ENCODE results near the gene TMBIM4.

DNA sequence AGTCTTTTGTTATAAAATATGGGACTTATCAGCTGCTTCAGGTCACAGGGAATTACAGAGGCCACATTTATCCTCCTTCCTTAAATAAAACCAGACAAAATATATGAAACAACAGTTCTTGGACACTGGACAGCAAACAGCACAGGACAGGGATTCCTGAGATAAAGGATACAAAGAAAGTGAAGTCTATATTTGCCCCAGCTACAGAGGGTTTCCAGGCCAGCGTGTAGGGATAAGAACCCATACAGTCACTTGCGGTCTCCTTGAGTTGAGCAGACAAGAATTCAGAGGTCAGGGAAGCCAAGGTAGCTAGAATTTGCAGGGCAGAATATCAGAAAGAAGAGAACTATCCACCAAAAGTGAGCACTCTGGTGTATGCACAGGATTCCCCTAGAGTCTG, 30.5 kb downstream of the TMBIM4 start:
- no peak for TF ChIP-seq POLR2A (IDR thresholded peaks at IDR 0.05)
- TF ChIP-seq, protein P1, sequence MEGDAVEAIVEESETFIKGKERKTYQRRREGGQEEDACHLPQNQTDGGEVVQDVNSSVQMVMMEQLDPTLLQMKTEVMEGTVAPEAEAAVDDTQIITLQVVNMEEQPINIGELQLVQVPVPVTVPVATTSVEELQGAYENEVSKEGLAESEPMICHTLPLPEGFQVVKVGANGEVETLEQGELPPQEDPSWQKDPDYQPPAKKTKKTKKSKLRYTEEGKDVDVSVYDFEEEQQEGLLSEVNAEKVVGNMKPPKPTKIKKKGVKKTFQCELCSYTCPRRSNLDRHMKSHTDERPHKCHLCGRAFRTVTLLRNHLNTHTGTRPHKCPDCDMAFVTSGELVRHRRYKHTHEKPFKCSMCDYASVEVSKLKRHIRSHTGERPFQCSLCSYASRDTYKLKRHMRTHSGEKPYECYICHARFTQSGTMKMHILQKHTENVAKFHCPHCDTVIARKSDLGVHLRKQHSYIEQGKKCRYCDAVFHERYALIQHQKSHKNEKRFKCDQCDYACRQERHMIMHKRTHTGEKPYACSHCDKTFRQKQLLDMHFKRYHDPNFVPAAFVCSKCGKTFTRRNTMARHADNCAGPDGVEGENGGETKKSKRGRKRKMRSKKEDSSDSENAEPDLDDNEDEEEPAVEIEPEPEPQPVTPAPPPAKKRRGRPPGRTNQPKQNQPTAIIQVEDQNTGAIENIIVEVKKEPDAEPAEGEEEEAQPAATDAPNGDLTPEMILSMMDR (IDR thresholded peaks at IDR 0.05 in 4 of 5, conservative IDR thresholded peaks at IDR 0.05 in 1 of 5), result no peak

All from gastrocnemius medialis (tissue), 4 donors.